GM19240 (cell line): ENCODE measurements around the gene FCRL5.
"Not testable (repeated sequence)": the region's sequence is repeated elsewhere in the genome, so short reads cannot be mapped to it uniquely, and the experiment has no call there.

ENCODE experiments used
- DNase-seq: peaks from one replicate; pipeline ENCODE4 v3.0.0; 2011; ENCODE audit warnings: low spot score; ENCODE audit not compliant: insufficient read length

FCRL5 gene

GRCh38 chr1:157551694-157552693 is at the start of gene FCRL5:
Gene FCRL5 (minus strand): TSS chr1:157552515. CDS start chr1:157552362, 153 bp downstream.
- DNase-seq, result no peak

- no peak for DNase-seq
Measured at GRCh38 chr1:157600236-157600635, 47.9 kb upstream of the FCRL5 start.

GRCh38 chr1:157597959-157598667 is 45.8 kb upstream of the FCRL5 start, which contains the start of gene FCRL4:
Gene FCRL4 (minus strand): TSS chr1:157598085. CDS start chr1:157597944, 141 bp downstream.
- no peak for DNase-seq

- no peak for DNase-seq
Measured at GRCh38 chr1:157596384-157596783, 44.1 kb upstream of the FCRL5 start.

- DNase-seq, result peak; percentile 52
Measured at GRCh38 chr1:157595356-157595755, 43.0 kb upstream of the FCRL5 start.

- DNase-seq, result no peak
Measured at GRCh38 chr1:157585984-157586383, 33.7 kb upstream of the FCRL5 start.

- no peak for DNase-seq
Measured at GRCh38 chr1:157584503-157584902, 32.2 kb upstream of the FCRL5 start.

- DNase-seq, result no peak
Measured at GRCh38 chr1:157580828-157581210, 28.5 kb upstream of the FCRL5 start.

- no peak for DNase-seq
Measured at GRCh38 chr1:157580179-157580827, 28.0 kb upstream of the FCRL5 start.

GRCh38 chr1:157577420-157577819 is 25.1 kb upstream of the FCRL5 start:
- DNase-seq, result no peak

- no peak for DNase-seq
Measured at GRCh38 chr1:157575744-157576143, 23.4 kb upstream of the FCRL5 start.

GRCh38 chr1:157574836-157575235 is 22.5 kb upstream of the FCRL5 start:
- no peak for DNase-seq

- no peak for DNase-seq
Measured at GRCh38 chr1:157566484-157567300, 14.4 kb upstream of the FCRL5 start.

GRCh38 chr1:157562515-157562914 is 10.2 kb upstream of the FCRL5 start:
- DNase-seq, result no peak

GRCh38 chr1:157558119-157558518 is 5.8 kb upstream of the FCRL5 start:
- no peak for DNase-seq

- not testable (repeated sequence) for DNase-seq
Measured at GRCh38 chr1:157548081-157548480, 4.2 kb downstream of the FCRL5 start.

GRCh38 chr1:157542676-157543075 is 9.6 kb downstream of the FCRL5 start:
- no peak for DNase-seq

- DNase-seq, result no peak
Measured at GRCh38 chr1:157540852-157541251, 11.5 kb downstream of the FCRL5 start.

GRCh38 chr1:157540160-157540748 is 12.1 kb downstream of the FCRL5 start:
- DNase-seq, result no peak

- DNase-seq, result no peak
Measured at GRCh38 chr1:157539568-157539967, 12.7 kb downstream of the FCRL5 start.
